PC-9 (cell line): ENCODE results near the gene MAP2K1. TPM values are rescaled to one million over a fixed set of nuclear protein-coding genes. Genes with fewer than 3 reads are reported as not detected.
"Not testable (repeated sequence)": the region's sequence is repeated elsewhere in the genome, so short reads cannot be mapped to it uniquely, and the experiment has no call there.

Source experiments
- BruUV-seq: library from RNA; stranded (reverse); fragments of 400-500 nt; replicated peaks from 2 replicates; lab custom pipeline; 2021; lab: Mats Ljungman, UMichigan
- CTCF ChIA-PET: fragments of 300-600 bp; sonication (Branson Sonifier 250); formaldehyde crosslinking; loops from one replicate; lab custom pipeline; 2022; ENCODE audit warnings: antibody characterized with exemption; lab: Charles Lee
- POLR2A ChIA-PET: fragments of 300-600 bp; sonication (Branson Sonifier 250); formaldehyde crosslinking; loops from one replicate; lab custom pipeline; 2022; ENCODE audit warnings: antibody characterized with exemption; ENCODE audit not compliant: unreplicated experiment; lab: Charles Lee
- DNase-seq, 2 experiments: peaks; one replicate each; pipeline versions ENCODE4 v3.0.0 to v3.0.0-alpha.2; 2015 to 2022; ENCODE audit warnings: mixed read lengths in 1 of 2
- H2AFZ ChIP-seq: fragments of 200-600 bp; sonication (generic); 2 replicates; pipeline ENCODE4 v1.8.1; 2017; ENCODE audit warnings: antibody characterized with exemption
- H3F3A ChIP-seq: fragments of 200-600 bp; sonication (generic); 2 replicates; pipeline ENCODE4 v1.8.1; 2017; ENCODE audit warnings: antibody characterized with exemption, mild to moderate bottlenecking, low read depth; ENCODE audit not compliant: insufficient read depth
- H3K27ac ChIP-seq: fragments of 200-600 bp; sonication (generic); 2 replicates; pipeline ENCODE4 v1.6.1; 2016; ENCODE audit warnings: mixed run types
- H3K27me3 ChIP-seq: fragments of 200-600 bp; sonication (generic); 2 replicates; pipeline ENCODE4 v1.6.1; 2016; ENCODE audit warnings: low read depth, mixed run types; ENCODE audit not compliant: insufficient read depth
- H3K36me3 ChIP-seq: fragments of 200-600 bp; sonication (generic); 2 replicates; pipeline ENCODE4 v1.6.1; 2016; ENCODE audit warnings: low read depth, mixed run types
- H3K4me1 ChIP-seq: fragments of 200-600 bp; sonication (generic); replicated peaks from 2 replicates; pipeline ENCODE4 v1.6.1; 2016; ENCODE audit warnings: mixed run types; ENCODE audit not compliant: insufficient read depth
- H3K4me2 ChIP-seq: fragments of 200-600 bp; sonication (generic); 2 replicates; pipeline ENCODE4 v1.6.1; 2017; ENCODE audit warnings: mixed run types
- H3K4me3 ChIP-seq: fragments of 200-600 bp; sonication (generic); 2 replicates; pipeline ENCODE4 v1.6.1; 2016; ENCODE audit warnings: mixed run types
- H3K79me2 ChIP-seq: fragments of 200-600 bp; sonication (generic); 2 replicates; pipeline ENCODE4 v1.6.1; 2017; ENCODE audit warnings: low read depth, mixed run types
- H3K9me2 ChIP-seq: fragments of 200-600 bp; sonication (generic); 2 replicates; pipeline ENCODE4 v1.8.1; 2017; ENCODE audit warnings: mild to moderate bottlenecking; ENCODE audit not compliant: insufficient read depth
- H3K9me3 ChIP-seq: fragments of 200-600 bp; sonication (generic); 2 replicates; pipeline ENCODE4 v1.8.1; 2016; ENCODE audit warnings: low read depth; ENCODE audit not compliant: insufficient read depth
- H4K20me1 ChIP-seq: fragments of 200-600 bp; sonication (generic); 2 replicates; pipeline ENCODE4 v1.8.1; 2017; ENCODE audit not compliant: insufficient read depth
- EZH2 ChIP-seq: fragments of 200-600 bp; sonication (generic); IDR thresholded peaks from 2 replicates; pipeline ENCODE4 v1.8.0; 2017; ENCODE audit warnings: antibody characterized with exemption, low read depth
- intact Hi-C: fragments of 100-400 bp; cut with micrococcal nuclease; formaldehyde crosslinking; loops from one replicate; pipeline ENCODE4 v1.10.0; 2022; ENCODE audit not compliant: unreplicated experiment
- total RNA-seq: library from RNA; stranded (reverse); gene quantifications from 2 replicates; pipeline ENCODE4 v1.2.3, GENCODE V29; 2021
- TF ChIP-seq, protein P1 (sequence below): fragments of 200-600 bp; sonication (generic); conservative IDR thresholded peaks from 2 replicates; pipeline ENCODE4 v1.6.1; 2017; ENCODE audit warnings: mixed run types, antibody characterized with exemption, mild to moderate bottlenecking, moderate library complexity

MAP2K1 gene
- total RNA-seq, 1 experiment from 2014 or later = 78.6 TPM

DNA sequence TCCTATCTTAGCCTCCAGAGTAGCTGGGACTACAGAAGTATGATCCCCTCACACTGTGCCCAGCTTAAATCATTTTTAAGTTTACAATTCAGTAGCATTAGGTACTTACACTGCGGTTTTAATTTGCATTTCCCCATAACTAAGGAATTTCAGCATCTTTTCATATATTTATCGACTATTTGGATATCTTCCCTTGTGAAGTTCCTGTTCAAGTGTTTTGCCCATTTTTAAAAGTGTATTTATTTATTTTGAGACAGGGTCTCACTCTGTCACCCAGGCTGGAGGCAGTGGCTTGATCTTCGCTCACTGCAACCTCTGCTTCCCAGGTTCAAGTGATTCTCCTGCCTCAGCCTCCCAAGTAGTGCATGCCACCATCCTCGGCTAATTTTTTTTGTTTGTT lies 12.5 kb upstream of the MAP2K1 start:
- ChIA-PET CTCF (no interaction called here), POLR2A (no interaction called here)

DNA sequence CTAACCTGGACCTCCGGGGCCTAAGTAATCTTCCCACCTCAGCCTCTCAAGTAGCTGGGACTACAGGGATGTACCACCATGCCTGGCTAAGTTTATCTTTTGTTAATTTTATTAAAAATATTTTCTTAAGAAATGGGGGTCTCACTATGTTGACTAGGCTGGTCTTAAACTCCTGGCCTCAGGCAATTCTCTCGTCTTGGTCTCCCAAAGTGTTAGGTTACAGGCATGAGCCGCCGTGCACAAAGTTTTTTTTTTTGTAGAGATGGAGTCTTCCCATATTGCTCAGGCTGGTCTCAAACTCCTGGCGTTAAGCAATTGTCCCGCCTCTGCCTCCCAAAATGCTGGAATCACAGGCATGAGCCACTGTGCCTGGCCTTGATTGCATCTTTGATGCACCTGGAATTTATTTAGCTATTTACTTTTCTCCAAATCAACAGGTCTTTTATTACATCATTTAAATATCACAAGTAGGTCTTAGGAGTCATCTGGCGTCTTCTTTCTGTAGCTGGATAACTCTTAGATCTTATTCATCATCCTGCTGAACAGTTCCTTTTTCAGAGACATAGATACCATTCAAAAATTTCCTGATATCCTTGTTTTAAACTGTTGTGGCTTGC lies 7.8 kb upstream of the MAP2K1 start:
- Histone ChIP-seq H3K27me3 (no peaks in the 10 kb centered on the region), H3K9me3 (no peaks in the 10 kb centered on the region), H3K4me3 (no peak overlapping the region), H3K9me2 (no peaks in the 10 kb centered on the region), H4K20me1 (no peaks in the 10 kb centered on the region), H3F3A (0 out of 2 replicates have a peak, but pooled peaks cover 2% of the 10 kb centered on the region), H3K79me2 (no peaks in the 10 kb centered on the region), H3K27ac (no peak overlapping the region), H3K4me2 (no peak overlapping the region), H3K36me3 (no peaks in the 10 kb centered on the region), H3K4me1 (peaks cover 8% of the 10 kb centered on the region), H2AFZ (no peak overlapping the region)
- no peak for TF ChIP-seq EZH2
- TF ChIP-seq, protein P1, sequence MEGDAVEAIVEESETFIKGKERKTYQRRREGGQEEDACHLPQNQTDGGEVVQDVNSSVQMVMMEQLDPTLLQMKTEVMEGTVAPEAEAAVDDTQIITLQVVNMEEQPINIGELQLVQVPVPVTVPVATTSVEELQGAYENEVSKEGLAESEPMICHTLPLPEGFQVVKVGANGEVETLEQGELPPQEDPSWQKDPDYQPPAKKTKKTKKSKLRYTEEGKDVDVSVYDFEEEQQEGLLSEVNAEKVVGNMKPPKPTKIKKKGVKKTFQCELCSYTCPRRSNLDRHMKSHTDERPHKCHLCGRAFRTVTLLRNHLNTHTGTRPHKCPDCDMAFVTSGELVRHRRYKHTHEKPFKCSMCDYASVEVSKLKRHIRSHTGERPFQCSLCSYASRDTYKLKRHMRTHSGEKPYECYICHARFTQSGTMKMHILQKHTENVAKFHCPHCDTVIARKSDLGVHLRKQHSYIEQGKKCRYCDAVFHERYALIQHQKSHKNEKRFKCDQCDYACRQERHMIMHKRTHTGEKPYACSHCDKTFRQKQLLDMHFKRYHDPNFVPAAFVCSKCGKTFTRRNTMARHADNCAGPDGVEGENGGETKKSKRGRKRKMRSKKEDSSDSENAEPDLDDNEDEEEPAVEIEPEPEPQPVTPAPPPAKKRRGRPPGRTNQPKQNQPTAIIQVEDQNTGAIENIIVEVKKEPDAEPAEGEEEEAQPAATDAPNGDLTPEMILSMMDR = no peak
- no peak for DNase-seq
- intact Hi-C loops = no loop called here
- CTCF ChIA-PET = interaction anchor here (0.6 kb wide), 1 partner anchor 114 kb away, joined by 4 read pairs; no protein-coding TSS in a partner anchor
- BruUV-seq = no TSS peak
- POLR2A ChIA-PET = no interaction called here

More for the DNA sequence above, 12.5 kb upstream of the MAP2K1 start:
- H3F3A ChIP-seq = 0 out of 2 replicates have a peak, but pooled peaks cover 3% of the 10 kb centered on the region
- no peaks in the 10 kb centered on the region for H3K27me3 ChIP-seq
- H2AFZ ChIP-seq = no peak overlapping the region
- no peaks in the 10 kb centered on the region for H3K79me2 ChIP-seq
- no TSS peak for BruUV-seq
- no peaks in the 10 kb centered on the region for H3K9me2 ChIP-seq
- H3K4me2 ChIP-seq = no peak overlapping the region
- intact Hi-C loops = no loop called here
- no peaks in the 10 kb centered on the region for H4K20me1 ChIP-seq
- no peak for DNase-seq
- no peaks in the 10 kb centered on the region for H3K36me3 ChIP-seq
- H3K9me3 ChIP-seq = no peaks in the 10 kb centered on the region
- H3K4me3 ChIP-seq = no peak overlapping the region
- no peak overlapping the region for H3K27ac ChIP-seq
- peaks cover 19% of the 10 kb centered on the region for H3K4me1 ChIP-seq
- TF ChIP-seq, protein P1 = no peak
- TF ChIP-seq EZH2 = no peak

DNA sequence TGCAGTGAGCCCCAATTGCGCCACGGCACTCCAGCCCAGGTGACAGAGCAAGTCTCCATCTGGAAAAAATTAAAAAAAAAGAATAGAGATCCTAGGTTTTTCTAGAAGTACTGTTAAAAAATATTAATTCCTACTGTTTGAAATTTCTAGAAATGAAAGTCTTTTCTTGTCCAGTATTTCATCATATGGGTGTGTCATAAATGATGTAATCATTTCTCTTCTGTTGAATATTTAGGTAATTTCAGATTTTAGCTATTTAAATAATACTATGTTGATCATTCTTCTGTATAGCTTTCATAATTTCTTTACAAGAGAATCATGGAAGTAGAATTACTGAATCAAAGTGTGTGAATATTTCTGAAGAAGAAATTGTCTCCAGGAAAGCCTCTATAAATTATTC lies 5.3 kb upstream of the MAP2K1 start:
- H3K9me3 ChIP-seq, H3K9me2 ChIP-seq, BruUV-seq, DNase-seq, H2AFZ ChIP-seq, CTCF ChIA-PET, H4K20me1 ChIP-seq, H3K27me3 ChIP-seq, H3K36me3 ChIP-seq, H3F3A ChIP-seq, H3K79me2 ChIP-seq, H3K4me3 ChIP-seq, intact Hi-C loops, POLR2A ChIA-PET, H3K4me2 ChIP-seq, H3K4me1 ChIP-seq: not testable (repeated sequence)
- peak overlapping the region; percentile 65 for H3K27ac ChIP-seq
